GM23338 (cell line): ENCODE measurements around the gene DNAJC12.
"Not testable (repeated sequence)": the region's sequence is repeated elsewhere in the genome, so short reads cannot be mapped to it uniquely, and the experiment has no call there.

Source experiments
- EZH2 ChIP-seq: fragments of 200-600 bp; sonication (generic); IDR thresholded peaks from one replicate; pipeline ENCODE4 v1.8.0; 2017; ENCODE audit warnings: antibody characterized with exemption, mild to moderate bottlenecking, low read depth; ENCODE audit not compliant: unreplicated experiment
- JUNB ChIP-seq: IDR thresholded peaks from one replicate; pipeline ENCODE4 v1.6.1; 2016; ENCODE audit warnings: antibody characterized with exemption; ENCODE audit not compliant: unreplicated experiment
- POLR2AphosphoS5 ChIP-seq: IDR thresholded peaks from 2 replicates; pipeline ENCODE4 v1.6.1; 2016; ENCODE audit warnings: antibody characterized with exemption, low read depth
- ZNF114 ChIP-seq: fragments of 250-450 bp; sonication (Bioruptor Pico); IDR thresholded peaks from 2 replicates; pipeline ENCODE4 v1.5.0; 2020; ENCODE audit warnings: mild to moderate bottlenecking, moderate library complexity
- TF ChIP-seq, protein P1 (sequence below), 2 experiments: fragments of 200-600 bp in 1 of 2; sonication (generic) in 1 of 2; conservative IDR thresholded peaks; 2 replicates each; pipeline versions ENCODE4 v1.5.1 to v1.6.1; 2016 to 2017; ENCODE audit warnings: antibody characterized with exemption in 2 of 2, low read depth in 2 of 2, mild to moderate bottlenecking in 2 of 2, moderate library complexity in 1 of 2
- TF ChIP-seq, protein P2 (sequence below): IDR thresholded peaks from one replicate; pipeline ENCODE4 v1.6.1; 2018; ENCODE audit warnings: antibody characterized with exemption; ENCODE audit not compliant: unreplicated experiment
- TF ChIP-seq, protein P3 (sequence below): IDR thresholded peaks from 2 replicates; pipeline ENCODE4 v1.6.1; 2016; ENCODE audit warnings: antibody characterized with exemption

DNA sequence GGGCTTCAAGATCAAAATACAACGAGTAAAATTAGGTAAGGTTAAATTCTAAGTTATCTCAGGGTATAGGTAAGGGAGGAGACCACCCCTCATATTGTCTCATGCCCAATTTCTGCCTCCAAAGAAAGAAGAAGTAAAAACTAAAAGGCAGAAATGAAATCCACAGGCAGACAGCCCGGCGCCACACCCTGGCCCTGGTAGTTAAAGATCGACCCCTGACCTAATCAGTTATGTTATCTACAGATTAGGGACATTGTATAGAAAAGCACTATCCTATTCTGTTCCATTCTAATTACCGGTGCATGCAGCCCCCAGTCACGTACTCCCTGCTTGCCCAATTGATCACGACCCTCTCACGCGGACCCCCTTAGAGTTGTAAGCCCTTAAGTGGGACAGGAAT lies 75.4 kb downstream of the DNAJC12 start:
- TF ChIP-seq, protein P1, sequence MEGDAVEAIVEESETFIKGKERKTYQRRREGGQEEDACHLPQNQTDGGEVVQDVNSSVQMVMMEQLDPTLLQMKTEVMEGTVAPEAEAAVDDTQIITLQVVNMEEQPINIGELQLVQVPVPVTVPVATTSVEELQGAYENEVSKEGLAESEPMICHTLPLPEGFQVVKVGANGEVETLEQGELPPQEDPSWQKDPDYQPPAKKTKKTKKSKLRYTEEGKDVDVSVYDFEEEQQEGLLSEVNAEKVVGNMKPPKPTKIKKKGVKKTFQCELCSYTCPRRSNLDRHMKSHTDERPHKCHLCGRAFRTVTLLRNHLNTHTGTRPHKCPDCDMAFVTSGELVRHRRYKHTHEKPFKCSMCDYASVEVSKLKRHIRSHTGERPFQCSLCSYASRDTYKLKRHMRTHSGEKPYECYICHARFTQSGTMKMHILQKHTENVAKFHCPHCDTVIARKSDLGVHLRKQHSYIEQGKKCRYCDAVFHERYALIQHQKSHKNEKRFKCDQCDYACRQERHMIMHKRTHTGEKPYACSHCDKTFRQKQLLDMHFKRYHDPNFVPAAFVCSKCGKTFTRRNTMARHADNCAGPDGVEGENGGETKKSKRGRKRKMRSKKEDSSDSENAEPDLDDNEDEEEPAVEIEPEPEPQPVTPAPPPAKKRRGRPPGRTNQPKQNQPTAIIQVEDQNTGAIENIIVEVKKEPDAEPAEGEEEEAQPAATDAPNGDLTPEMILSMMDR (conservative IDR thresholded peaks at IDR 0.05; ENCODE audit: low read depth in 2 of 2), result not testable (repeated sequence)
- TF ChIP-seq, protein P2, sequence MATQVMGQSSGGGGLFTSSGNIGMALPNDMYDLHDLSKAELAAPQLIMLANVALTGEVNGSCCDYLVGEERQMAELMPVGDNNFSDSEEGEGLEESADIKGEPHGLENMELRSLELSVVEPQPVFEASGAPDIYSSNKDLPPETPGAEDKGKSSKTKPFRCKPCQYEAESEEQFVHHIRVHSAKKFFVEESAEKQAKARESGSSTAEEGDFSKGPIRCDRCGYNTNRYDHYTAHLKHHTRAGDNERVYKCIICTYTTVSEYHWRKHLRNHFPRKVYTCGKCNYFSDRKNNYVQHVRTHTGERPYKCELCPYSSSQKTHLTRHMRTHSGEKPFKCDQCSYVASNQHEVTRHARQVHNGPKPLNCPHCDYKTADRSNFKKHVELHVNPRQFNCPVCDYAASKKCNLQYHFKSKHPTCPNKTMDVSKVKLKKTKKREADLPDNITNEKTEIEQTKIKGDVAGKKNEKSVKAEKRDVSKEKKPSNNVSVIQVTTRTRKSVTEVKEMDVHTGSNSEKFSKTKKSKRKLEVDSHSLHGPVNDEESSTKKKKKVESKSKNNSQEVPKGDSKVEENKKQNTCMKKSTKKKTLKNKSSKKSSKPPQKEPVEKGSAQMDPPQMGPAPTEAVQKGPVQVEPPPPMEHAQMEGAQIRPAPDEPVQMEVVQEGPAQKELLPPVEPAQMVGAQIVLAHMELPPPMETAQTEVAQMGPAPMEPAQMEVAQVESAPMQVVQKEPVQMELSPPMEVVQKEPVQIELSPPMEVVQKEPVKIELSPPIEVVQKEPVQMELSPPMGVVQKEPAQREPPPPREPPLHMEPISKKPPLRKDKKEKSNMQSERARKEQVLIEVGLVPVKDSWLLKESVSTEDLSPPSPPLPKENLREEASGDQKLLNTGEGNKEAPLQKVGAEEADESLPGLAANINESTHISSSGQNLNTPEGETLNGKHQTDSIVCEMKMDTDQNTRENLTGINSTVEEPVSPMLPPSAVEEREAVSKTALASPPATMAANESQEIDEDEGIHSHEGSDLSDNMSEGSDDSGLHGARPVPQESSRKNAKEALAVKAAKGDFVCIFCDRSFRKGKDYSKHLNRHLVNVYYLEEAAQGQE, result not testable (repeated sequence)
- TF ChIP-seq POLR2AphosphoS5; EZH2; JUNB; ZNF114 (CRISPR knock-in tag): not testable (repeated sequence)
- TF ChIP-seq, protein P3, sequence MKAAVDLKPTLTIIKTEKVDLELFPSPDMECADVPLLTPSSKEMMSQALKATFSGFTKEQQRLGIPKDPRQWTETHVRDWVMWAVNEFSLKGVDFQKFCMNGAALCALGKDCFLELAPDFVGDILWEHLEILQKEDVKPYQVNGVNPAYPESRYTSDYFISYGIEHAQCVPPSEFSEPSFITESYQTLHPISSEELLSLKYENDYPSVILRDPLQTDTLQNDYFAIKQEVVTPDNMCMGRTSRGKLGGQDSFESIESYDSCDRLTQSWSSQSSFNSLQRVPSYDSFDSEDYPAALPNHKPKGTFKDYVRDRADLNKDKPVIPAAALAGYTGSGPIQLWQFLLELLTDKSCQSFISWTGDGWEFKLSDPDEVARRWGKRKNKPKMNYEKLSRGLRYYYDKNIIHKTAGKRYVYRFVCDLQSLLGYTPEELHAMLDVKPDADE, result not testable (repeated sequence)
